ENCODE data around the gene FBXL19.

FBXL19 gene

DNA sequence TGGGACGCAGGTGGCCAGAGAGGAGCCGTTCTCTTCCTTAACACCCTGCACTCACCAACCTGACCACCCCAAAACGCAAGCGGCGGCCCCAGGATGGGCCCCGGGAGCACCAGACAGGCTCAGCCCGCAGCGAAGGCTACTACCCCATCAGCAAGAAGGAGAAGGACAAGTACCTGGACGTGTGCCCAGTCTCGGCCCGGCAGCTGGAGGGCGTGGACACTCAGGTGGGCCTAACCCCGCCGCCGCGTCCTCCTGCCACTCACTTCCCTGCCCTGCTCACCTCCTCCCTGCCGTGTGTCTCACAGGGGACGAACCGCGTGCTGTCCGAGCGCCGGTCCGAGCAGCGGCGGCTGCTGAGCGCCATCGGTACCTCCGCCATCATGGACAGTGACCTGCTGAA lies 57.1 kb downstream of the FBXL19 start:
- ChIA-PET POLR2A (no interaction called here), CTCF (interaction anchor here (1.3 to 7.8 kb wide), 2 partner anchors 13 to 888 kb away, joined by 3 to 98 read pairs; no protein-coding TSS in a partner anchor)
- DNase-seq (ENCODE audit: low read depth, low spot score), result no peak

DNA sequence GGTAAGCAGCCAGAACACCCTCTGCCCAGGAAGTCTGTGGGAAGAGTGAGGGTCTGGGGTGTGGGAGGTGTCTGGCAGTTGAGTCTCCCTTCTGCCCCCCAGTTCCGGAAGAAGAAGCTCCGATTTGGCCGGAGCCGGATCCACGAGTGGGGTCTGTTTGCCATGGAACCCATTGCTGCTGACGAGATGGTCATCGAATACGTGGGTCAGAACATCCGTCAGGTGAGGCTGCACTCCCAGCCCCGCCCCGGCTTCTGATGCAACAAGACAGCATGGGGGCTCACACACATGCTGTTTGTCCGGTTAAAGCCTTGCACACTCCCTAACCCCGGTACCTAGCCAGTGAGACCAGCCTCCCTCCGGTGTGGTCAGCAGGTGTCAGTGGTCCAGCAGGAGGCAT lies 57.6 kb downstream of the FBXL19 start:
- ChIA-PET CTCF (interaction anchor here (1.3 to 7.8 kb wide), 4 partner anchors 14 to 887 kb away, joined by 3 to 141 read pairs (median 50); partner anchors contain the start of genes PRSS53 and VKORC1), POLR2A (no interaction called here)
- H3K4me3 ChIP-seq (ENCODE audit: low read depth, low read length), result no peak overlapping the region

More for the DNA sequence above, 57.1 kb downstream of the FBXL19 start:
- no peak overlapping the region for H3K4me3 ChIP-seq (ENCODE audit: low read depth, low read length)
- TF ChIP-seq, protein P1, sequence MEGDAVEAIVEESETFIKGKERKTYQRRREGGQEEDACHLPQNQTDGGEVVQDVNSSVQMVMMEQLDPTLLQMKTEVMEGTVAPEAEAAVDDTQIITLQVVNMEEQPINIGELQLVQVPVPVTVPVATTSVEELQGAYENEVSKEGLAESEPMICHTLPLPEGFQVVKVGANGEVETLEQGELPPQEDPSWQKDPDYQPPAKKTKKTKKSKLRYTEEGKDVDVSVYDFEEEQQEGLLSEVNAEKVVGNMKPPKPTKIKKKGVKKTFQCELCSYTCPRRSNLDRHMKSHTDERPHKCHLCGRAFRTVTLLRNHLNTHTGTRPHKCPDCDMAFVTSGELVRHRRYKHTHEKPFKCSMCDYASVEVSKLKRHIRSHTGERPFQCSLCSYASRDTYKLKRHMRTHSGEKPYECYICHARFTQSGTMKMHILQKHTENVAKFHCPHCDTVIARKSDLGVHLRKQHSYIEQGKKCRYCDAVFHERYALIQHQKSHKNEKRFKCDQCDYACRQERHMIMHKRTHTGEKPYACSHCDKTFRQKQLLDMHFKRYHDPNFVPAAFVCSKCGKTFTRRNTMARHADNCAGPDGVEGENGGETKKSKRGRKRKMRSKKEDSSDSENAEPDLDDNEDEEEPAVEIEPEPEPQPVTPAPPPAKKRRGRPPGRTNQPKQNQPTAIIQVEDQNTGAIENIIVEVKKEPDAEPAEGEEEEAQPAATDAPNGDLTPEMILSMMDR (IDR thresholded peaks at IDR 0.05; ENCODE audit: insufficient read depth, low read length, missing control alignments), result no peak

DNA sequence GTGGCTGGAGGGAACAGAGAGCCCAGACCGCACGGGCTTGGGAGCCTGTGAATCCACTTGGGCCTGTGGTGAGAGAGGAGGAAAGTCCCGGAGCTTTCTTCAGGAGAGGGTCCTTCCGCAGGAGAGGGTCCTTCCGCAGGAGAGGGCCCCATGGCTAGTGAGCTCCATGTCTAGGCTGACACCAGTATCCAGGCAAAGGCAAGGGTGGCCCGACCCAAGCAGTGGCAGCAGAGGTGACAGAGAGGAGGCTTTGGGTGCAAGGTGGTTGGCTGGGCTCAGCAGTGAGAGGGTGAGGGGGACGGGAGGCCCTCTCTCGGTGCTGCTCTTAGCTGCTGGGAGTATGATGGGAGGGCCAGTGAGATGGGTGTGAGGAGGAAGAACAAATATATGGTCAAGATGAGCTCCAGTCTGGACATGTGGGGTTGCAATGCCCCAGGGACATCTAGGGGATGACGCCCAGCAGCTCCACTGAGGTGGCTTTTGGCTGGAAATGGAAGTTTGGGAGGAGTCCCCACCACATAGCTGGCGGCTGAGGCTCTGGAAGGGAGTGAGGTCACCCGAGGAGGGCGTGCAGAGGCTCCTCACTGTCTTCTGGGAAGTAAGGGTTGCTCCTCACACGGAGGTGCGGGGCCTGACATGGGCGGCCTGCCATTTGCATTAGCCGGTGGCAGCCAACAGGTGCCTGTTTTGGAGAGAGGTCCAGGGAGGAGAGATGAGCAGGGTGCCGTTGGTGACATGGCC lies 59.3 kb downstream of the FBXL19 start:
- no peak overlapping the region for H3K4me3 ChIP-seq (ENCODE audit: low read depth, low read length)
- ChIA-PET CTCF (interaction anchor here (0.7 to 7.8 kb wide), 14 partner anchors 7 to 886 kb away, joined by 3 to 141 read pairs (median 15); partner anchors contain the start of genes PRSS53, VKORC1, ZNF646 and ZNF668), POLR2A (no interaction called here)
- TF ChIP-seq, protein P1 (IDR thresholded peaks at IDR 0.05; ENCODE audit: insufficient read depth, low read length, missing control alignments), result no peak
- no peak for DNase-seq (ENCODE audit: low read depth, low spot score)

More for the DNA sequence above, 57.6 kb downstream of the FBXL19 start:
- no peak for DNase-seq (ENCODE audit: low read depth, low spot score)
- TF ChIP-seq, protein P1 (IDR thresholded peaks at IDR 0.05; ENCODE audit: insufficient read depth, low read length, missing control alignments), result no peak

DNA sequence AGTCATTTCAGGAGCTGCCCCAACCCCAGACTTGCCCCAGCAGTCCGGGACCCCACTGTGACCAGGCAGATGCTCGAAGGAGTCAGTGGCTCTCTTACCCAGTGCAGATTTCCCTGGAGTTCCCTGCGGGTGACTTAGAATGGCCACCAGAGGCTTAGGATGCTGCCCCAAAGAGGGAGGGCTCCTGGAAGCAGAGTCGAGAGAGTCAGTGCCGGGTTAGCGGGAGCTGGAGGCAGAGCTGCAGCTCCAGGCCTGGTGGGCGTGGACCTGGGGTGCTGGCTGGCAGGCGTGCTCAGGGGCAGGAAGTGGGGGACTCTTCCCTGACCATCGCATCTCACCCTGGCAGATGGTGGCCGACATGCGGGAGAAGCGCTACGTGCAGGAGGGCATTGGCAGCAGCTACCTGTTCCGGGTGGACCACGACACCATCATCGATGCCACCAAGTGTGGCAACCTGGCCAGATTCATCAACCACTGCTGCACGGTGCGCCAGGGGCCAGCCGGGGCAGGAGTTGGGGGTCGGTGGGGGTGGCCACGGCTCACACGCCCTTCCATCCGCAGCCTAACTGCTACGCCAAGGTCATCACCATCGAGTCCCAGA lies 60.0 kb downstream of the FBXL19 start:
- CTCF ChIA-PET, result interaction anchor here (1.0 to 7.8 kb wide), 22 partner anchors 8 to 885 kb away, joined by 3 to 141 read pairs (median 12); partner anchors contain the start of genes PRSS53, STX4, VKORC1 and ZNF646
- POLR2A ChIA-PET, result interaction anchor here (0.6 to 1.0 kb wide), 2 partner anchors 12 to 210 kb away, joined by 3 to 4 read pairs; no protein-coding TSS in a partner anchor
- TF ChIP-seq, protein P1 (IDR thresholded peaks at IDR 0.05; ENCODE audit: insufficient read depth, low read length, missing control alignments), result no peak
- no peak for DNase-seq (ENCODE audit: low read depth, low spot score)
- no peak overlapping the region for H3K4me3 ChIP-seq (ENCODE audit: low read depth, low read length)

DNA sequence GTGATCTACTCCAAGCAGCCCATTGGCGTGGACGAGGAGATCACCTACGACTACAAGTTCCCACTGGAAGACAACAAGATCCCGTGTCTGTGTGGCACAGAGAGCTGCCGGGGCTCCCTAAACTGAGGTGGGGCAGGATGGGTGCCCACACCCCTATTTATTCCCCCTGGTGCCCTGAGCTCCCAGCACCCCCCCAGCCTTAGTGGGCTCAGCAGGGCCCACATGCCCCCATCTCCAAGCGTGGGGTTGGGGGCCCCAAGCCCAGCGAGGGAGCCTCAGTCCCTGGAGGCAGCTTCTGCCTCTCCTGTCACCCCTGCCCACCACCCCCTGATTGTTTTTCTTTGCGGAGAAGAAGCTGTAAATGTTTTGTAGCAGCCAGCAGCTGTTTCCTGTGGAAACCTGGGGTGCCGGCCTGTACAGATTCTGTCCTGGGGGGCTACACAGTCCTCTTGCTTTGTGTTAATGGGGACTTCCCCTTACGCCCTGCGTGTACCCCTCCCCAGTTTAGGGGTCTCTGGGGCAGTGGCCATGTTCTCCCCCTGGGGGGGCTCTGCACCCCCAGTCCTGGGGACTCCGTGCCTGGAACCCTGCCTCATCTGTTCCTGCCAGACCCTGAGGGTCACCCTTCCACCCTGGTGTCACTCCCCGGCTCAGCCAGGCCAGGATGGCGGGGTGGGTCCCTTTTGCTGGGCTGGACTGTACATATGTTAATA lies 60.7 kb downstream of the FBXL19 start:
- no peak for DNase-seq (ENCODE audit: low read depth, low spot score)
- ChIA-PET POLR2A (interaction anchor here (0.6 to 2.2 kb wide), 5 partner anchors 10 to 209 kb away, joined by 3 to 13 read pairs (median 5); partner anchors contain the start of genes FUS and KAT8), CTCF (interaction anchor here (0.5 to 7.8 kb wide), 51 partner anchors 8 to 891 kb away, joined by 3 to 141 read pairs (median 5); partner anchors contain the start of genes ARMC5, PRSS53, STX4 and VKORC1)
- H3K4me3 ChIP-seq (ENCODE audit: low read depth, low read length), result no peak overlapping the region
- TF ChIP-seq, protein P1 (IDR thresholded peaks at IDR 0.05; ENCODE audit: insufficient read depth, low read length, missing control alignments), result no peak
